K562 (cell line): ENCODE measurements around the gene ENTREP3. TPM values are rescaled to one million over a fixed set of nuclear protein-coding genes. Genes with fewer than 3 reads are reported as not detected.

Experiments used
- CCNT2 ChIP-seq: IDR thresholded peaks from 2 replicates; pipeline ENCODE4 v1.6.1; 2011; ENCODE audit warnings: borderline replicate concordance, low read depth, mild to moderate bottlenecking, moderate library complexity, mixed read lengths, low read length; ENCODE audit not compliant: insufficient read length; ENCODE audit errors: extremely low read depth
- COPS2 ChIP-seq: fragments of 450-650 bp; conservative IDR thresholded peaks from 2 replicates; pipeline ENCODE4 v1.6.1; 2016; ENCODE audit warnings: mild to moderate bottlenecking, moderate library complexity
- CXXC5 ChIP-seq: fragments of 250-450 bp; sonication (Bioruptor Pico); IDR thresholded peaks from 2 replicates; pipeline ENCODE4 v1.8.0; 2022; ENCODE audit warnings: inconsistent platforms, mild to moderate bottlenecking, moderate library complexity
- FOXA3 ChIP-seq, 2 experiments: fragments of 450-650 bp in 1 of 2; sonication (generic) in 1 of 2; formaldehyde crosslinking; IDR thresholded peaks in 1 of 2; conservative IDR thresholded peaks in 1 of 2; 2 replicates each; pipeline versions ENCODE4 v1.4.0 to v1.8.0; 2020 to 2022; ENCODE audit warnings: mild to moderate bottlenecking in 2 of 2, missing genetic modification reagents in 1 of 2
- KLF16 ChIP-seq: IDR thresholded peaks from 2 replicates; pipeline ENCODE4 v1.6.1; 2016; ENCODE audit warnings: antibody characterized with exemption
- LCOR ChIP-seq: sonication (generic); formaldehyde crosslinking; IDR thresholded peaks from 2 replicates; pipeline ENCODE4 v1.8.0; 2022; ENCODE audit warnings: mild to moderate bottlenecking, missing genetic modification reagents
- NFXL1 ChIP-seq: fragments of 450-650 bp; formaldehyde crosslinking; IDR thresholded peaks from 2 replicates; pipeline ENCODE4 v1.4.0; 2021; ENCODE audit warnings: mild to moderate bottlenecking
- POLR2B ChIP-seq: fragments of 450-650 bp; IDR thresholded peaks from 2 replicates; pipeline ENCODE4 v1.6.1; 2018; ENCODE audit warnings: low read depth; ENCODE audit not compliant: partially characterized antibody
- polyA plus RNA-seq, 8 experiments: library from polyadenylated mRNA; depleted of rRNA in 4 of 8; stranded (reverse) in 5 of 8; unstranded in 3 of 8; fragments of >200 nt; fragmentation: Nextera tagmentation in 2 of 8; fragmentation: Illumina TruSeq in 1 of 8; extraction: Ambion mirVana in 2 of 8; extraction: Trizol in 1 of 8; gene quantifications; 2 replicates each; pipeline versions ENCODE4 v1.2.1 to v1.2.3, GENCODE V29; 2011 to 2014; ENCODE audit warnings: inconsistent platforms in 1 of 8, missing spikeins in 1 of 8
- total RNA-seq, 7 experiments: library from RNA; depleted of rRNA in 6 of 7; stranded (reverse); fragments of >200 nt in 6 of 7; fragmentation: Illumina TruSeq in 2 of 7; extraction: Trizol in 2 of 7; gene quantifications; 2 replicates each; pipeline versions ENCODE4 v1.2.1 to v1.2.3, GENCODE V29; 2011 to 2021; ENCODE audit warnings: low replicate concordance in 1 of 7
- TF ChIP-seq, protein P1 (sequence below): sonication (generic); formaldehyde crosslinking; IDR thresholded peaks from 2 replicates; pipeline ENCODE4 v1.8.1; 2022; ENCODE audit warnings: missing genetic modification reagents
- TF ChIP-seq, protein P2 (sequence below): fragments of 150-350 bp; conservative IDR thresholded peaks from 2 replicates; pipeline ENCODE4 v1.6.1; 2014; ENCODE audit warnings: low read length
- TF ChIP-seq, protein P3 (sequence below), 2 experiments: fragments of 450-650 bp; conservative IDR thresholded peaks; 2 replicates each; pipeline ENCODE4 v1.6.1; 2017; ENCODE audit warnings: mild to moderate bottlenecking in 2 of 2, moderate library complexity in 2 of 2
- TF ChIP-seq, protein P4 (sequence below): fragments of 250-450 bp; sonication (Bioruptor Pico); IDR thresholded peaks from 2 replicates; pipeline ENCODE4 v1.5.0; 2021; ENCODE audit warnings: mild to moderate bottlenecking, moderate library complexity
- TF ChIP-seq, protein P5 (sequence below): sonication (generic); formaldehyde crosslinking; IDR thresholded peaks from 2 replicates; pipeline ENCODE4 v1.8.0; 2023; ENCODE audit warnings: mild to moderate bottlenecking, missing genetic modification reagents

ENTREP3 gene
- total and polyA plus RNA-seq, 9 of the 15 experiments (the other 6 are each of a cell fraction or from before 2014, with no cell fraction given): 1.9 to 41.8 (median 5.9) TPM

DNA sequence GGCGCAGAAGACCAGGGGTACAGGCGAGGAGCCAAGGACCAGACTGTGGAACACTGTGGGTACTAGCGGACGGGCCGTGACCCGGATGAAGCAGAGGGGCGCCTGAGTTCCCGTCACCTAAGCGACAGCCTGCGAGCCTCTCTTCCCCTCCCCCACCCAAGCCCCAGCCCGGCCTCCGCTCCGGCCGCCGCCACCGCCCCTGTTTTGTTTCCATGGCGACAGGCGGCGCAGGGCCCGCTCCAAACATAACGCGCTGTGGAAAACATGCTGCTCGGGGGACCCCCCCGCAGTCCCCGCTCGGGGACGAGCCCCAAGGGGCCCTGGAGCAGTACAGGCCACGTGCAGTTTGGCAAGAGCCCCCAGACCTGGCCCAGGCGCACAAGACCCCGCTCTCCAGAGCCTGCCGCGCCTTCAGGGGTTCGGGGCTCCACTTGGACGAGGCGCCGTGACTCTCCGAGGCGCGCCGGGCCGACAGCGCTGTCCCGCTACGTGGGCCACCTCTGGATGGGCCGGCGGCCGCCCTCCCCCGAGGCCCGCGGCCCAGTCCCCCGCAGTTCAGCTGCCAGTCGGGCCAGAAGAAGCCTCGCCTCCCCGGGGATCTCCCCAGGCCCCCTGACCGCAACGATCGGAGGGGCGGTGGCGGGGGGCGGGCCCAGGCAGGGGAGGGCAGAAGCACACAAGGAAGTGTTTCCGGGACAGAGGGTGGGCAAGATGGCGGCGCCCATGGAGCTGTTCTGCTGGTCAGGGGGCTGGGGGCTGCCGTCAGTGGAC is 46.6 kb downstream of the ENTREP3 start, which contains the start of gene MTX1 (continued):
- TF ChIP-seq, protein P1, sequence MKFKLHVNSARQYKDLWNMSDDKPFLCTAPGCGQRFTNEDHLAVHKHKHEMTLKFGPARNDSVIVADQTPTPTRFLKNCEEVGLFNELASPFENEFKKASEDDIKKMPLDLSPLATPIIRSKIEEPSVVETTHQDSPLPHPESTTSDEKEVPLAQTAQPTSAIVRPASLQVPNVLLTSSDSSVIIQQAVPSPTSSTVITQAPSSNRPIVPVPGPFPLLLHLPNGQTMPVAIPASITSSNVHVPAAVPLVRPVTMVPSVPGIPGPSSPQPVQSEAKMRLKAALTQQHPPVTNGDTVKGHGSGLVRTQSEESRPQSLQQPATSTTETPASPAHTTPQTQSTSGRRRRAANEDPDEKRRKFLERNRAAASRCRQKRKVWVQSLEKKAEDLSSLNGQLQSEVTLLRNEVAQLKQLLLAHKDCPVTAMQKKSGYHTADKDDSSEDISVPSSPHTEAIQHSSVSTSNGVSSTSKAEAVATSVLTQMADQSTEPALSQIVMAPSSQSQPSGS (CRISPR knock-in tag): no peak
- peak; percentile 90 for TF ChIP-seq CCNT2
- TF ChIP-seq KLF16: no peak
- no peak for TF ChIP-seq POLR2B
- no peak for TF ChIP-seq LCOR (CRISPR knock-in tag)
- TF ChIP-seq, protein P2, sequence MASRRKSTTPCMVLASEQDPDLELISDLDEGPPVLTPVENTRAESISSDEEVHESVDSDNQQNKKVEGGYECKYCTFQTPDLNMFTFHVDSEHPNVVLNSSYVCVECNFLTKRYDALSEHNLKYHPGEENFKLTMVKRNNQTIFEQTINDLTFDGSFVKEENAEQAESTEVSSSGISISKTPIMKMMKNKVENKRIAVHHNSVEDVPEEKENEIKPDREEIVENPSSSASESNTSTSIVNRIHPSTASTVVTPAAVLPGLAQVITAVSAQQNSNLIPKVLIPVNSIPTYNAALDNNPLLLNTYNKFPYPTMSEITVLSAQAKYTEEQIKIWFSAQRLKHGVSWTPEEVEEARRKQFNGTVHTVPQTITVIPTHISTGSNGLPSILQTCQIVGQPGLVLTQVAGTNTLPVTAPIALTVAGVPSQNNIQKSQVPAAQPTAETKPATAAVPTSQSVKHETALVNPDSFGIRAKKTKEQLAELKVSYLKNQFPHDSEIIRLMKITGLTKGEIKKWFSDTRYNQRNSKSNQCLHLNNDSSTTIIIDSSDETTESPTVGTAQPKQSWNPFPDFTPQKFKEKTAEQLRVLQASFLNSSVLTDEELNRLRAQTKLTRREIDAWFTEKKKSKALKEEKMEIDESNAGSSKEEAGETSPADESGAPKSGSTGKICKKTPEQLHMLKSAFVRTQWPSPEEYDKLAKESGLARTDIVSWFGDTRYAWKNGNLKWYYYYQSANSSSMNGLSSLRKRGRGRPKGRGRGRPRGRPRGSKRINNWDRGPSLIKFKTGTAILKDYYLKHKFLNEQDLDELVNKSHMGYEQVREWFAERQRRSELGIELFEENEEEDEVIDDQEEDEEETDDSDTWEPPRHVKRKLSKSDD: no peak
- TF ChIP-seq NFXL1: no peak
- no peak for TF ChIP-seq FOXA3 (CRISPR knock-in tag; conservative IDR thresholded peaks at IDR 0.05 in 1 of 2, IDR thresholded peaks at IDR 0.05 in 1 of 2)
- no peak for TF ChIP-seq COPS2
- TF ChIP-seq, protein P3, sequence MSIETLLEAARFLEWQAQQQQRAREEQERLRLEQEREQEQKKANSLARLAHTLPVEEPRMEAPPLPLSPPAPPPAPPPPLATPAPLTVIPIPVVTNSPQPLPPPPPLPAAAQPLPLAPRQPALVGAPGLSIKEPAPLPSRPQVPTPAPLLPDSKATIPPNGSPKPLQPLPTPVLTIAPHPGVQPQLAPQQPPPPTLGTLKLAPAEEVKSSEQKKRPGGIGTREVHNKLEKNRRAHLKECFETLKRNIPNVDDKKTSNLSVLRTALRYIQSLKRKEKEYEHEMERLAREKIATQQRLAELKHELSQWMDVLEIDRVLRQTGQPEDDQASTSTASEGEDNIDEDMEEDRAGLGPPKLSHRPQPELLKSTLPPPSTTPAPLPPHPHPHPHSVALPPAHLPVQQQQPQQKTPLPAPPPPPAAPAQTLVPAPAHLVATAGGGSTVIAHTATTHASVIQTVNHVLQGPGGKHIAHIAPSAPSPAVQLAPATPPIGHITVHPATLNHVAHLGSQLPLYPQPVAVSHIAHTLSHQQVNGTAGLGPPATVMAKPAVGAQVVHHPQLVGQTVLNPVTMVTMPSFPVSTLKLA (conservative IDR thresholded peaks at IDR 0.05): peak; percentile 94 to 98
- TF ChIP-seq, protein P4, sequence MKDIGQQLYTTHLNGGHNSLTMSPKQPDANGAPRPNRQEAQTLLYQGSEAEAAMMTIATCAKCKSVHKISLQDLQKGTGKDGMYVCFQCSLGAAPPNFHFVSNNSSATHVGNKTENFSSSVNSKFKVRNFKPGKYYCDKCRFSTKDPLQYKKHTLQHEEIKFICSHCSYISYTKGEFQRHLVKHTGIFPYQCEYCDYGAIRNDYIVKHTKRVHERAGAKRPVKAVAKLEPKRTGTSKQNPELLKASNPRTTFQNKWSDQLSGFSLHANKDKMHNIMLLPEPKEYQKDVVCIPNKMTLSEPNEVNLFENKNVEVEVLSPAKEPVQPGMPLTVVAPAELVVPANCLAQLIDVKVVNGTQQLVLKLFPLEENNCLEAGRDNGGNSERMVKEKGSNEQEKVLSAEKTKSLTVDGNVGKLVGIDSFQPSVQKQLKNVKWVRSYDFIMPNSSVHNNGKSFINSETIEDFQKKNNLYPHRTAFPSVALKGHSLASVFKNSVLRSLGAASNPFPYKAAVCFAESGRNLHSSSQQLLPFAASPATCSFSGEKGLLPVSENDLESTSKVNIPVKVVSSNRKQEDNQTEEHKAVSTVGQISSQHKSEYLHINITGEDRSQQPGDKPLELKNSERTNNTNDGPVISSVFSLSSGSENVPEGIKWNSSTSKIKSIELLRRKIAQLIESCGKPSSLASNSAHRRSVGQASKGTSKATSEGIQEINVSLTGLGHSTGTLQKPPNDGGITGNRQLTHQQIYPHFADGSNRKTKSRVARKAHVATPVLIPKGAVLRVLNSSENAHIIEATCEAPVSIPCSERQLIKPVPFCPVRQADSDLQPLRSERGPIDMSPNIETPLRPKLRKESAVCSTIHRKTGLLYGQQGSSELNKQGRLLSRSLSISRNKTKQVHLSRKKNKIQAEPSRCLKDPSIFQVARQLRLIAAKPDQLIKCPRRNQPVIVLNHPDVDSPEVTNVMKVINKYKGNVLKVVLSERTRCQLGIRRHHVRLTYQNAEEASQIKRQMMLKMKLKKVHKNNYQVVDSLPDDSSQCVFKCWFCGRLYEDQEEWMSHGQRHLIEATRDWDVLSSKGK (CRISPR knock-in tag): no peak
- TF ChIP-seq, protein P5, sequence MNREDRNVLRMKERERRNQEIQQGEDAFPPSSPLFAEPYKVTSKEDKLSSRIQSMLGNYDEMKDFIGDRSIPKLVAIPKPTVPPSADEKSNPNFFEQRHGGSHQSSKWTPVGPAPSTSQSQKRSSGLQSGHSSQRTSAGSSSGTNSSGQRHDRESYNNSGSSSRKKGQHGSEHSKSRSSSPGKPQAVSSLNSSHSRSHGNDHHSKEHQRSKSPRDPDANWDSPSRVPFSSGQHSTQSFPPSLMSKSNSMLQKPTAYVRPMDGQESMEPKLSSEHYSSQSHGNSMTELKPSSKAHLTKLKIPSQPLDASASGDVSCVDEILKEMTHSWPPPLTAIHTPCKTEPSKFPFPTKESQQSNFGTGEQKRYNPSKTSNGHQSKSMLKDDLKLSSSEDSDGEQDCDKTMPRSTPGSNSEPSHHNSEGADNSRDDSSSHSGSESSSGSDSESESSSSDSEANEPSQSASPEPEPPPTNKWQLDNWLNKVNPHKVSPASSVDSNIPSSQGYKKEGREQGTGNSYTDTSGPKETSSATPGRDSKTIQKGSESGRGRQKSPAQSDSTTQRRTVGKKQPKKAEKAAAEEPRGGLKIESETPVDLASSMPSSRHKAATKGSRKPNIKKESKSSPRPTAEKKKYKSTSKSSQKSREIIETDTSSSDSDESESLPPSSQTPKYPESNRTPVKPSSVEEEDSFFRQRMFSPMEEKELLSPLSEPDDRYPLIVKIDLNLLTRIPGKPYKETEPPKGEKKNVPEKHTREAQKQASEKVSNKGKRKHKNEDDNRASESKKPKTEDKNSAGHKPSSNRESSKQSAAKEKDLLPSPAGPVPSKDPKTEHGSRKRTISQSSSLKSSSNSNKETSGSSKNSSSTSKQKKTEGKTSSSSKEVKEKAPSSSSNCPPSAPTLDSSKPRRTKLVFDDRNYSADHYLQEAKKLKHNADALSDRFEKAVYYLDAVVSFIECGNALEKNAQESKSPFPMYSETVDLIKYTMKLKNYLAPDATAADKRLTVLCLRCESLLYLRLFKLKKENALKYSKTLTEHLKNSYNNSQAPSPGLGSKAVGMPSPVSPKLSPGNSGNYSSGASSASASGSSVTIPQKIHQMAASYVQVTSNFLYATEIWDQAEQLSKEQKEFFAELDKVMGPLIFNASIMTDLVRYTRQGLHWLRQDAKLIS: peak; percentile 83; the same call in 1 of the 2 replicates
- peak; percentile 74 for TF ChIP-seq CXXC5 (CRISPR knock-in tag)
